Colonic mucosa (tissue), 4 donors: ENCODE data around the gene AKR1D1. TPM values are rescaled to one million over a fixed set of nuclear protein-coding genes. Genes with fewer than 3 reads are reported as not detected.

Experiments
- DNase-seq: peaks from one replicate; pipeline ENCODE4 v3.0.0-alpha.2; 2020
- H3K27ac ChIP-seq: fragments of 200-600 bp; one replicate; pipeline ENCODE4 v1.8.0; 2021
- H3K27me3 ChIP-seq: fragments of 200-600 bp; one replicate; pipeline ENCODE4 v1.8.0; 2021
- H3K36me3 ChIP-seq: fragments of 200-600 bp; one replicate; pipeline ENCODE4 v1.8.0; 2021
- H3K4me1 ChIP-seq: fragments of 200-600 bp; one replicate; pipeline ENCODE4 v1.8.0; 2021; ENCODE audit warnings: mild to moderate bottlenecking
- H3K4me3 ChIP-seq: fragments of 200-600 bp; one replicate; pipeline ENCODE4 v1.8.0; 2021
- H3K9ac ChIP-seq, 2 donors: one replicate each; pipeline ENCODE4 v1.7.0; 2013; ENCODE audit warnings: control low read depth in 2 of 2, low read depth in 2 of 2, low read length in 2 of 2
- H3K9me3 ChIP-seq: fragments of 200-600 bp; one replicate; pipeline ENCODE4 v1.8.0; 2021
- CTCF ChIP-seq: fragments of 200-600 bp; IDR thresholded peaks from one replicate; pipeline ENCODE4 v1.8.0; 2022; ENCODE audit warnings: antibody characterized with exemption, mild to moderate bottlenecking
- intact Hi-C: fragments of 100-400 bp; cut with DNase I; formaldehyde crosslinking; loops from one replicate; pipeline ENCODE4 v1.14.1; 2022
- total RNA-seq, 2 donors: library from RNA; stranded (reverse); fragmentation: NEBNext Ultra II Directional in 1 of 2; extraction: Animal tissue kit (Norgen Biotek cat#: 25700) in 1 of 2; gene quantifications; one replicate each; pipeline ENCODE4 v1.2.1, GENCODE V29; 2021
- donor health status: healthy.
- donor health status: DM: no; HTN: no; CAD: no.
- donor health status: DM: no; HTN: no; CAD: no.

Gene AKR1D1
- total RNA-seq, 2 donors from 2014 or later: not detected

DNA sequence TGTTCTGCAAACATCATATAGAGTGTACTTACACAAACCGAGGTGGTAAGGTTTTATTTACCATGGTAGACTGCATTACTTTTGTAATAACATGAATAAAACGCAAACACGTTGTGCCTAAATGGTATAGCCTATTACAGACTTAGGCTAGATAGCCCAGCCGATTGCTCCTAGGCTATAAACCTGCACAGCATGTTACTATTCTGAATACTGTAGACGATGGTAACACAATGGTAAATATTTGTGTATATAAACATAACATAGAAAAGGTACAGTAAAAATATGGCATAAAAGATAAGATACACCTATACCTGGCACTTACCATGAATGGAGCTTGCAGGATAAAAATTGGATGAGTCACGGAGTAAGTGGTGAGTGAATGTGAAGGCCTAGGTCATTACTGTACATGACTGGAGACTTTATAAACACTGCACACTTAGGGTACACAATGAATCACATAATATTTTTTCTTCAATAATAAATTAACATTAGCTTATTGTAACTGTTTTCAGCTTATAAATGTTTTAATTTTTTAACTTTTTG is 16.3 kb downstream of the AKR1D1 start:
- H3K9ac ChIP-seq: no peak overlapping the region

DNA sequence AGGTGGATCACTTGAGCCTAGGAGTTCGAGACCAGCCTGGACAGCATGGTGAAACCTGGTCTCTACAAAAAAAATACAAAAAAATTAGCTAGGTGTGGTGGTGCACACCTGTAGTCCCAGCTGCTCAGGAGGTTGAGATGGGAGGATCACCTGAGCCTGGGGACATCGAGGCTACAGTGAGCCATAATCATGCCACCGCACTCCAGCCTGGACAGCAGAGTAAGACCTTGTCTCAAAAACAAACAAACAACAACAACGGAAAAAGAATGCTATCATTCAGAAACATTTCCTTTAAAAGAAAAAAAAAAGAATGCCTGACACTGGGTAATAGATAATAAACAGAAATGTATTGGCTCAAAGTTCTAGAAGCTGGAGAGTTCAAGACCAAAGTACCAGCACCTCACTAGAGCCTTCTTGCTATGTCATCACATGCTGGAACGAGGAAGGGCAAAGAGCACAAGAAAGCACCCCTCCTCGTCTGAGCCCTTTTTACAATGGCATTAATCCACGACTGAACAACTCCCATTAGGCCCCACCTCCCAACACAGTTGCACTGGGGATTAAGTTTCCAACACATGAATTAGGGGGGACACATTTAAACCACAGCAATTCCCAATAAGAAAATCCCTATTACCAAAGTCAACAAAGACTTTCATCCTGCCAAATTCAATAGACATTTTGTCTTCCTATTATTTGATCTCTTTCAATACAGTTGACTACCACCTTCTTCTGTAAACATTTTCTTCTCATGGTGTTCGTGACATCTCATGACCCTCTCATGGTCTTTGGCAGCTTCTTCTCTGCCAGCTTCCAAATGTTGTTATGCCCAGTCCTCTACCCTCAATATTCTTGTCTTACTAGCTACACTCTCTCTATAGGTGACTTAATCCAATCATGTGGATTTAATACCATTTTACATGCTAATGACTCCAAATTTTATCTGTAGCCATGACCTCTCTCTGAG is 20.0 kb downstream of the AKR1D1 start:
- Histone ChIP-seq H3K9ac (no peak overlapping the region), H3K27me3 (no peaks in the 10 kb centered on the region), H3K36me3 (no peaks in the 10 kb centered on the region), H3K4me1 (no peaks in the 10 kb centered on the region), H3K4me3 (no peak overlapping the region), H3K27ac (no peak overlapping the region), H3K9me3 (no peaks in the 10 kb centered on the region)
- DNase-seq: peak; percentile 26
- no peak for TF ChIP-seq CTCF
- intact Hi-C loops: no loop called here

More for the DNA sequence above, 16.3 kb downstream of the AKR1D1 start:
- no peaks in the 10 kb centered on the region for H3K9me3 ChIP-seq
- no peak for TF ChIP-seq CTCF
- DNase-seq: no peak
- no peak overlapping the region for H3K27ac ChIP-seq
- no peaks in the 10 kb centered on the region for H3K36me3 ChIP-seq
- intact Hi-C loops: no loop called here
- H3K4me3 ChIP-seq: no peak overlapping the region
- no peaks in the 10 kb centered on the region for H3K27me3 ChIP-seq
- no peaks in the 10 kb centered on the region for H3K4me1 ChIP-seq

DNA sequence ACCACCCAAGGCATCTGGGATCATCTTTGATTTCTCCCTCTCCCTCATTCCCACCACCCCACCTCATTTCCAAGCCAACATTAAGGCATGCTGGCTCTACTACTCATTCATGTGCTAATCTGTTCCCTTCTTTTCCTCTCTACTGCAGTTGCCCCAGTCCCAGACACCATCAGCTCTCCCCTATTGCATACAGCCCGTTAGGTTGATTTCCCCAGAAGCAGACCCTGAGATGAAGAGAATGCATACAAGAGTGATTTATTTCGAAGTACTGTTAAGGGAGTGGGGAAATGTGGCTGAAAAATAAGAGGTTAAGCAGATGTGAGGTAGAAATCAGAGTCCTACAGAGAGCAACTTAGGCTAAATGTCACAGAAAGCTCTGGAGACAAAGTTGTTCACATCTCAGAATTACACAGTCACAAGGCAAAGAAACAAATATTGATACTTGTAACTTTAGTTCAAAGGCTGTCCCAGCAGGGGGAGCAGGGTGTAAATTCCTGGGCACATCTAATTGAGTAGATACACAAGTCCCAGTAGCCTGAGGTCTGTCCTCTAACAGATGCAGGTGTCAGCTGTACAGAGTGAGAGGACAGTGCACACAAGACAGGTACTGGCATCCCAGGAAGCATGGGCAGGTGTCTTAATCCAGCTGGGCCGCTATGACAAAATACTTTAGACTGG is 20.9 kb downstream of the AKR1D1 start:
- H3K27ac ChIP-seq: no peak overlapping the region
- no peaks in the 10 kb centered on the region for H3K36me3 ChIP-seq
- no peaks in the 10 kb centered on the region for H3K9me3 ChIP-seq
- H3K27me3 ChIP-seq: no peaks in the 10 kb centered on the region
- H3K4me1 ChIP-seq: no peaks in the 10 kb centered on the region
- no peak overlapping the region for H3K9ac ChIP-seq
- intact Hi-C loops: no loop called here
- DNase-seq: peak; percentile 23
- no peak for TF ChIP-seq CTCF
- H3K4me3 ChIP-seq: no peak overlapping the region

DNA sequence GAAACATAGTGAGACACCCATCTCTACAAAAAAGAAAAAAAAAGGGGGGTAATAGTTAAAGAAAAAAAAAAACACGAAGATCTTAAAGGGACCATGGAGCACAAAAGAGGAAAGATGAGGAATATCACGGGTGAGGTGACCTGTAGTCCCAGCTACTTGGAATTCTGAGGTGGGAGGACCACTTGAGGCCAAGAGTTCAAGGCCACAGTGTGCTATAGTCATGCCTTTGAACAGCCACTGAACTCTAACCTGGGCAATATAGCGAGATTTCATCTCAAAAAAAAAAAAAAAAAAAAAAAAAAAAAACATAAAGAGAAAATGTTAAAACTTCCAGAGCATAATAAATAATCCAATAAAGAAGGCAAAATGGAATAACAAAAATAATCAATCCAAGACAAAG is 23.6 kb downstream of the AKR1D1 start:
- no peak for DNase-seq

More for the DNA sequence above, 23.6 kb downstream of the AKR1D1 start:
- Histone ChIP-seq H3K27ac (no peak overlapping the region), H3K4me3 (no peak overlapping the region), H3K4me1 (no peaks in the 10 kb centered on the region), H3K9me3 (no peaks in the 10 kb centered on the region), H3K27me3 (no peaks in the 10 kb centered on the region), H3K9ac (no peak overlapping the region), H3K36me3 (no peaks in the 10 kb centered on the region)
- intact Hi-C loops: no loop called here
- TF ChIP-seq CTCF: no peak
